ENCODE results near the gene C5AR1. TPM values are rescaled to one million over a fixed set of nuclear protein-coding genes. Genes with fewer than 3 reads are reported as not detected.
"Not testable (repeated sequence)": the region's sequence is repeated elsewhere in the genome, so short reads cannot be mapped to it uniquely, and the experiment has no call there.

Gene C5AR1
- total RNA-seq, 1 donor from 2014 or later: not detected

- DNase-seq (ENCODE audit: low read depth): no peak
Observed at GRCh38 chr19:47283405-47284059, 26.1 kb upstream of the C5AR1 start.

- DNase-seq (ENCODE audit: low read depth): peak; percentile 54
Observed at GRCh38 chr19:47284324-47284899, 25.2 kb upstream of the C5AR1 start.

GRCh38 chr19:47296036-47296435 lies 13.6 kb upstream of the C5AR1 start:
- peak; percentile 85 for DNase-seq (ENCODE audit: low read depth)

- not testable (repeated sequence) for DNase-seq (ENCODE audit: low read depth)
Observed at GRCh38 chr19:47300867-47301266, 8.8 kb upstream of the C5AR1 start.

- DNase-seq (ENCODE audit: low read depth): no peak
Observed at GRCh38 chr19:47302249-47302648, 7.4 kb upstream of the C5AR1 start.

GRCh38 chr19:47303966-47304365 lies 5.7 kb upstream of the C5AR1 start:
- no peak for DNase-seq (ENCODE audit: low read depth)

GRCh38 chr19:47305309-47305751 lies 4.3 kb upstream of the C5AR1 start:
- peak; percentile 76 for DNase-seq (ENCODE audit: low read depth)

- DNase-seq (ENCODE audit: low read depth): no peak
Observed at GRCh38 chr19:47306303-47306702, 3.4 kb upstream of the C5AR1 start.

GRCh38 chr19:47309038-47309437 lies 623 bp upstream of the C5AR1 start:
- peak; percentile 21 for DNase-seq (ENCODE audit: low read depth)

- no peak for DNase-seq (ENCODE audit: low read depth)
Observed at GRCh38 chr19:47310323-47310722, 662 bp downstream of the C5AR1 start.

- DNase-seq (ENCODE audit: low read depth): peak; percentile 14
Observed at GRCh38 chr19:47310819-47311218, 1.2 kb downstream of the C5AR1 start.

- no peak for DNase-seq (ENCODE audit: low read depth)
Observed at GRCh38 chr19:47312366-47313006, 2.8 kb downstream of the C5AR1 start.

- no peak for DNase-seq (ENCODE audit: low read depth)
Observed at GRCh38 chr19:47313754-47314295, 4.2 kb downstream of the C5AR1 start.

GRCh38 chr19:47315125-47315821 lies 5.6 kb downstream of the C5AR1 start:
- peak; percentile 28 for DNase-seq (ENCODE audit: low read depth)

- DNase-seq (ENCODE audit: low read depth): no peak
Observed at GRCh38 chr19:47316513-47316912, 6.9 kb downstream of the C5AR1 start.

GRCh38 chr19:47319923-47320871 lies 10.5 kb downstream of the C5AR1 start:
- no peak for DNase-seq (ENCODE audit: low read depth)

GRCh38 chr19:47321630-47322029 lies 12.0 kb downstream of the C5AR1 start:
- no peak for DNase-seq (ENCODE audit: low read depth)

- no peak for DNase-seq (ENCODE audit: low read depth)
Observed at GRCh38 chr19:47322058-47322457, 12.4 kb downstream of the C5AR1 start.

- DNase-seq (ENCODE audit: low read depth): no peak
Observed at GRCh38 chr19:47323409-47323808, 13.7 kb downstream of the C5AR1 start.

GRCh38 chr19:47323872-47324271 lies 14.2 kb downstream of the C5AR1 start:
- no peak for DNase-seq (ENCODE audit: low read depth)

GRCh38 chr19:47324502-47324901 lies 14.8 kb downstream of the C5AR1 start:
- no peak for DNase-seq (ENCODE audit: low read depth)

Data from myocyte (in vitro differentiated cells).